NT2/D1 (cell line): Measurements from ENCODE around the gene UGT3A2.

ENCODE experiments used
- DNase-seq: peaks from one replicate; pipeline ENCODE4 v3.0.0-alpha.2; 2011; ENCODE audit warnings: low read depth, low spot score
- H3K27me3 ChIP-seq: 2 replicates; pipeline ENCODE4 v1.6.0; 2011; ENCODE audit warnings: mild to moderate bottlenecking; ENCODE audit not compliant: insufficient read length, insufficient read depth
- H3K36me3 ChIP-seq: 2 replicates; pipeline ENCODE4 v1.6.1; 2011; ENCODE audit warnings: mild to moderate bottlenecking, low read length, mixed read lengths; ENCODE audit not compliant: insufficient read depth, insufficient read length
- H3K4me1 ChIP-seq: 2 replicates; pipeline ENCODE4 v1.5.1; 2011; ENCODE audit not compliant: insufficient read depth, insufficient read length
- H3K4me3 ChIP-seq: 2 replicates; pipeline ENCODE4 v1.5.1; 2011; ENCODE audit warnings: low read depth; ENCODE audit not compliant: insufficient read length
- H3K9ac ChIP-seq: 2 replicates; pipeline ENCODE4 v1.6.0; 2011; ENCODE audit warnings: low read depth; ENCODE audit not compliant: insufficient read length
- H3K9me3 ChIP-seq: 2 replicates; pipeline ENCODE4 v1.5.1; 2011; ENCODE audit warnings: mild to moderate bottlenecking, low read length; ENCODE audit not compliant: insufficient read depth
- SUZ12 ChIP-seq: IDR thresholded peaks from 2 replicates; pipeline ENCODE4 v1.6.1; 2011; ENCODE audit not compliant: insufficient read length, insufficient read depth; ENCODE audit errors: extremely low read depth
- YY1 ChIP-seq: IDR thresholded peaks from 2 replicates; pipeline ENCODE4 v1.6.1; 2011; ENCODE audit not compliant: insufficient read length, insufficient read depth
- ZNF274 ChIP-seq: IDR thresholded peaks from 2 replicates; pipeline ENCODE4 v1.6.1; 2011; ENCODE audit warnings: mild to moderate bottlenecking, low read depth, low read length

Gene UGT3A2

GRCh38 chr5:36059571-36060419 lies 6.9 kb downstream of the UGT3A2 start:
- no peak for DNase-seq

GRCh38 chr5:36058776-36059175 lies 7.9 kb downstream of the UGT3A2 start:
- no peak for DNase-seq
- no peaks in the 10 kb centered on the region for H3K27me3 ChIP-seq
- TF ChIP-seq YY1 (no peak), SUZ12 (no peak), ZNF274 (no peak)
- H3K4me1 ChIP-seq, result no peaks in the 10 kb centered on the region
- no peaks in the 10 kb centered on the region for H3K9me3 ChIP-seq
- no peaks in the 10 kb centered on the region for H3K36me3 ChIP-seq
- H3K9ac ChIP-seq, result no peak overlapping the region
- H3K4me3 ChIP-seq, result no peak overlapping the region

More at GRCh38 chr5:36059571-36060419, 6.9 kb downstream of the UGT3A2 start:
- no peaks in the 10 kb centered on the region for H3K27me3 ChIP-seq
- no peaks in the 10 kb centered on the region for H3K36me3 ChIP-seq
- H3K9me3 ChIP-seq, result no peaks in the 10 kb centered on the region
- no peaks in the 10 kb centered on the region for H3K4me1 ChIP-seq
- no peak overlapping the region for H3K4me3 ChIP-seq
- no peak overlapping the region for H3K9ac ChIP-seq
- TF ChIP-seq ZNF274, result no peak
- TF ChIP-seq YY1, result no peak
- TF ChIP-seq SUZ12, result no peak

GRCh38 chr5:36057386-36057785 lies 9.3 kb downstream of the UGT3A2 start:
- no peaks in the 10 kb centered on the region for H3K4me1 ChIP-seq
- no peaks in the 10 kb centered on the region for H3K36me3 ChIP-seq
- no peak overlapping the region for H3K4me3 ChIP-seq
- H3K9me3 ChIP-seq, result no peaks in the 10 kb centered on the region
- H3K27me3 ChIP-seq, result no peaks in the 10 kb centered on the region
- DNase-seq, result no peak
- TF ChIP-seq SUZ12 (no peak), YY1 (no peak), ZNF274 (no peak)
- H3K9ac ChIP-seq, result no peak overlapping the region

GRCh38 chr5:36056422-36056821 lies 10.3 kb downstream of the UGT3A2 start:
- Histone ChIP-seq H3K4me1 (no peaks in the 10 kb centered on the region), H3K9ac (no peak overlapping the region), H3K36me3 (no peaks in the 10 kb centered on the region), H3K27me3 (no peaks in the 10 kb centered on the region), H3K4me3 (no peak overlapping the region), H3K9me3 (no peaks in the 10 kb centered on the region)
- no peak for DNase-seq
- no peak for TF ChIP-seq SUZ12
- TF ChIP-seq ZNF274, result no peak
- no peak for TF ChIP-seq YY1

- no peak for DNase-seq
- Histone ChIP-seq H3K4me3 (no peak overlapping the region), H3K4me1 (no peaks in the 10 kb centered on the region), H3K9me3 (no peaks in the 10 kb centered on the region), H3K9ac (no peak overlapping the region), H3K27me3 (no peaks in the 10 kb centered on the region), H3K36me3 (no peaks in the 10 kb centered on the region)
- TF ChIP-seq YY1 (no peak), SUZ12 (no peak), ZNF274 (no peak)
Measured at GRCh38 chr5:36055984-36056383, 10.7 kb downstream of the UGT3A2 start.

GRCh38 chr5:36054647-36055046 lies 12.0 kb downstream of the UGT3A2 start:
- Histone ChIP-seq H3K9me3 (no peaks in the 10 kb centered on the region), H3K9ac (no peak overlapping the region), H3K4me3 (no peak overlapping the region), H3K36me3 (no peaks in the 10 kb centered on the region), H3K4me1 (no peaks in the 10 kb centered on the region), H3K27me3 (no peaks in the 10 kb centered on the region)
- DNase-seq, result no peak
- TF ChIP-seq SUZ12, result no peak
- TF ChIP-seq ZNF274, result no peak
- TF ChIP-seq YY1, result no peak

- no peaks in the 10 kb centered on the region for H3K27me3 ChIP-seq
- H3K4me1 ChIP-seq, result no peaks in the 10 kb centered on the region
- no peak overlapping the region for H3K4me3 ChIP-seq
- H3K36me3 ChIP-seq, result no peaks in the 10 kb centered on the region
- no peak overlapping the region for H3K9ac ChIP-seq
- DNase-seq, result no peak
- TF ChIP-seq YY1 (no peak), ZNF274 (no peak), SUZ12 (no peak)
- H3K9me3 ChIP-seq, result no peaks in the 10 kb centered on the region
Measured at GRCh38 chr5:36052538-36052937, 14.1 kb downstream of the UGT3A2 start.
